NOMO-1 treated with DMSO at 0.1 percent for 48 hours (cell line): ENCODE data around the gene OTC.

ENCODE experiments used
- DNase-seq: peaks from one replicate; lab custom pipeline; 2025; ENCODE audit not compliant: unreplicated experiment; lab: John Stamatoyannopoulos, UW

OTC gene

GRCh38 chrX:38357747-38358673 lies 5.6 kb downstream of the OTC start:
- DNase-seq, result no peak

GRCh38 chrX:38363046-38363445 lies 10.6 kb downstream of the OTC start:
- no peak for DNase-seq

GRCh38 chrX:38365954-38366353 lies 13.6 kb downstream of the OTC start:
- DNase-seq, result peak; percentile 85

- no peak for DNase-seq
Measured at GRCh38 chrX:38368774-38369173, 16.4 kb downstream of the OTC start.

GRCh38 chrX:38371641-38372040 lies 19.2 kb downstream of the OTC start:
- DNase-seq, result no peak

GRCh38 chrX:38374431-38374830 lies 22.0 kb downstream of the OTC start:
- no peak for DNase-seq

GRCh38 chrX:38375891-38376290 lies 23.5 kb downstream of the OTC start:
- DNase-seq, result peak; percentile 50

- DNase-seq, result no peak
Measured at GRCh38 chrX:38376747-38377146, 24.3 kb downstream of the OTC start.

GRCh38 chrX:38379088-38379487 lies 26.7 kb downstream of the OTC start:
- peak; percentile 42 for DNase-seq

- DNase-seq, result no peak
Measured at GRCh38 chrX:38382663-38383062, 30.3 kb downstream of the OTC start.

- no peak for DNase-seq
Measured at GRCh38 chrX:38400389-38400910, 48.0 kb downstream of the OTC start.

GRCh38 chrX:38402118-38402517 lies 49.7 kb downstream of the OTC start:
- no peak for DNase-seq

GRCh38 chrX:38403834-38404233 lies 51.4 kb downstream of the OTC start:
- DNase-seq, result no peak

- no peak for DNase-seq
Measured at GRCh38 chrX:38407126-38407525, 54.7 kb downstream of the OTC start.

- no peak for DNase-seq
Measured at GRCh38 chrX:38409289-38409688, 56.9 kb downstream of the OTC start.

GRCh38 chrX:38426785-38427184 lies 74.4 kb downstream of the OTC start:
- peak; percentile 46 for DNase-seq

GRCh38 chrX:38431525-38431924 lies 79.1 kb downstream of the OTC start:
- DNase-seq, result no peak

GRCh38 chrX:38435130-38435529 lies 82.7 kb downstream of the OTC start:
- no peak for DNase-seq

GRCh38 chrX:38437093-38437492 lies 84.7 kb downstream of the OTC start:
- no peak for DNase-seq

GRCh38 chrX:38438321-38438720 lies 85.9 kb downstream of the OTC start:
- no peak for DNase-seq

GRCh38 chrX:38452603-38453002 lies 100.2 kb downstream of the OTC start:
- DNase-seq, result no peak

- peak; percentile 1 for DNase-seq
Measured at GRCh38 chrX:38458071-38458470, 105.7 kb downstream of the OTC start.

GRCh38 chrX:38462257-38462656 lies 109.9 kb downstream of the OTC start:
- DNase-seq, result no peak
